BJ (cell line): ENCODE data around the gene ATP10A. TPM values are rescaled to one million over a fixed set of nuclear protein-coding genes. Genes with fewer than 3 reads are reported as not detected.

Source experiments
- CTCF ChIA-PET: fragments of 350-600 bp; formaldehyde crosslinking; extraction: SDS; loops from one replicate; lab custom pipeline; 2021; ENCODE audit warnings: antibody characterized with exemption, inconsistent platforms; lab: Yijun Ruan, JAX
- POLR2A ChIA-PET: fragments of 300-600 bp; sonication (Branson Sonifier 250); formaldehyde crosslinking; extraction: SDS; loops from one replicate; lab custom pipeline; 2021; ENCODE audit warnings: antibody characterized with exemption; lab: Charles Lee
- DNase-seq: peaks from one replicate; pipeline ENCODE4 v3.0.0-alpha.2; 2011; ENCODE audit warnings: low read depth
- H3K27me3 ChIP-seq: 2 replicates; pipeline ENCODE4 v1.6.0; 2011; ENCODE audit warnings: low read length; ENCODE audit not compliant: control insufficient read depth, insufficient read depth
- H3K36me3 ChIP-seq: 2 replicates; pipeline ENCODE4 v1.5.1; 2011; ENCODE audit warnings: low read length; ENCODE audit not compliant: control insufficient read depth, insufficient read depth
- H3K4me3 ChIP-seq: 2 replicates; pipeline ENCODE4 v1.5.1; 2011; ENCODE audit warnings: low read depth, mild to moderate bottlenecking, control low read depth, low read length
- polyA plus RNA-seq: library from polyadenylated mRNA; depleted of rRNA; stranded (reverse); fragments of >200 nt; gene quantifications from 2 replicates; pipeline ENCODE4 v1.2.3, GENCODE V29; 2011
- TF ChIP-seq, protein P1 (sequence below): IDR thresholded peaks from 2 replicates; pipeline ENCODE4 v1.5.1; 2011; ENCODE audit warnings: low read depth, mild to moderate bottlenecking, control low read depth, inconsistent platforms, low read length, moderate library complexity; ENCODE audit not compliant: insufficient read depth

The ATP10A gene
- polyA plus RNA-seq, 1 experiment, result 28.0 TPM

DNA sequence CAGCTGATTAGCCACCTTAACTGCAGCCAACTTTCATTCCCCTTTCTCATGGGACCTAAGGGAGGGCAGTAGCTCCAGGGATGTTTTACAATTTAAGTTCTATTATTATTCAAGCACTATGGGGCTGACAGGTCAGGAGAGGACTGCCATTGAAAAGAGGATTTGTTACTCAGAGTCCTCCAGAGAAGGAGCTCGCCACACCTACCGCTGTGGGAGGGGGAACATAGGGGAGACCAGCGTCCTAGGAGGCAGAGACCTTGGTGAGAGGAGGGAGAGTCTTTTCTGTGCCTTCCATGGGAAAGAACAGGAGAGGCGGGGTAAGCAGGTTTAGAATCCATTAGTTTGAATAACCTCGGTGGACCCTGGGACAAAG lies 14.4 kb downstream of the ATP10A start:
- CTCF ChIA-PET, result interaction anchor here (1.1 kb wide), 1 partner anchor 19 kb away, joined by 3 read pairs; no protein-coding TSS in a partner anchor
- H3K27me3 ChIP-seq, result no peaks in the 10 kb centered on the region
- H3K4me3 ChIP-seq, result no peak overlapping the region
- H3K36me3 ChIP-seq, result no peaks in the 10 kb centered on the region
- TF ChIP-seq, protein P1, sequence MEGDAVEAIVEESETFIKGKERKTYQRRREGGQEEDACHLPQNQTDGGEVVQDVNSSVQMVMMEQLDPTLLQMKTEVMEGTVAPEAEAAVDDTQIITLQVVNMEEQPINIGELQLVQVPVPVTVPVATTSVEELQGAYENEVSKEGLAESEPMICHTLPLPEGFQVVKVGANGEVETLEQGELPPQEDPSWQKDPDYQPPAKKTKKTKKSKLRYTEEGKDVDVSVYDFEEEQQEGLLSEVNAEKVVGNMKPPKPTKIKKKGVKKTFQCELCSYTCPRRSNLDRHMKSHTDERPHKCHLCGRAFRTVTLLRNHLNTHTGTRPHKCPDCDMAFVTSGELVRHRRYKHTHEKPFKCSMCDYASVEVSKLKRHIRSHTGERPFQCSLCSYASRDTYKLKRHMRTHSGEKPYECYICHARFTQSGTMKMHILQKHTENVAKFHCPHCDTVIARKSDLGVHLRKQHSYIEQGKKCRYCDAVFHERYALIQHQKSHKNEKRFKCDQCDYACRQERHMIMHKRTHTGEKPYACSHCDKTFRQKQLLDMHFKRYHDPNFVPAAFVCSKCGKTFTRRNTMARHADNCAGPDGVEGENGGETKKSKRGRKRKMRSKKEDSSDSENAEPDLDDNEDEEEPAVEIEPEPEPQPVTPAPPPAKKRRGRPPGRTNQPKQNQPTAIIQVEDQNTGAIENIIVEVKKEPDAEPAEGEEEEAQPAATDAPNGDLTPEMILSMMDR, result no peak
- POLR2A ChIA-PET, result no interaction called here
- no peak for DNase-seq

DNA sequence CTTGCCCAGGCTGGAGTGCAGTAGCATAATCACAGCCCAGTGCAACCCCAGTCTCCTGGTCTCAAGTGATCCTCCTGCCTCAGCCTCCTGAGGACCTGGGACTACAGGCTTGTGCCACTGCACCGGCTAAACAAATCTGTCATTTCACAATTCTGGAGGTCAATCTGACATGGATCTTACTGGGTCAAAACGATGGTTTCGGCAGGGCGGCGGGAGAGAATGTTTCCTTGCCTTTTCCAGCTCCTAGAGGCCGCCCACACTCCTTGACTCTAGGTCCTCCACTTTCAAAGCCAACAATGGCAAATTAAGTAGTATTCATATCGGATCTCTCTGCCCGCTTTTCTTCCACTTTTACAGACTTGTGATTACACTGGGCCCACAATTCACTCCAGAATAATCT lies 14.8 kb downstream of the ATP10A start:
- no peaks in the 10 kb centered on the region for H3K27me3 ChIP-seq
- TF ChIP-seq, protein P1, result no peak
- ChIA-PET POLR2A (no interaction called here), CTCF (interaction anchor here (1.1 to 1.3 kb wide), 2 partner anchors 19 to 85 kb away, joined by 3 to 5 read pairs; no protein-coding TSS in a partner anchor)
- H3K4me3 ChIP-seq, result no peak overlapping the region
- H3K36me3 ChIP-seq, result no peaks in the 10 kb centered on the region
- DNase-seq, result no peak

GRCh38 chr15:25847051-25847450 lies 16.1 kb downstream of the ATP10A start:
- Histone ChIP-seq H3K36me3 (no peaks in the 10 kb centered on the region), H3K27me3 (no peaks in the 10 kb centered on the region), H3K4me3 (no peak overlapping the region)
- DNase-seq, result no peak
- ChIA-PET POLR2A (no interaction called here), CTCF (interaction anchor here (1.3 to 1.7 kb wide), 2 partner anchors 12 to 87 kb away, joined by 5 read pairs; no protein-coding TSS in a partner anchor)
- TF ChIP-seq, protein P1, result no peak

GRCh38 chr15:25846377-25846776 lies 16.8 kb downstream of the ATP10A start:
- ChIA-PET CTCF (interaction anchor here (1.7 kb wide), 1 partner anchor 11 kb away, joined by 5 read pairs; no protein-coding TSS in a partner anchor), POLR2A (no interaction called here)
- TF ChIP-seq, protein P1, result no peak
- DNase-seq, result no peak
- H3K4me3 ChIP-seq, result no peak overlapping the region
- H3K27me3 ChIP-seq, result no peaks in the 10 kb centered on the region
- H3K36me3 ChIP-seq, result no peaks in the 10 kb centered on the region

- H3K4me3 ChIP-seq, result no peak overlapping the region
- H3K36me3 ChIP-seq, result no peaks in the 10 kb centered on the region
- ChIA-PET POLR2A (no interaction called here), CTCF (no interaction called here)
- no peak for DNase-seq
- no peaks in the 10 kb centered on the region for H3K27me3 ChIP-seq
- TF ChIP-seq, protein P1, result no peak
Observed at GRCh38 chr15:25844981-25845680, 18.0 kb downstream of the ATP10A start.
